HepG2 (cell line): ENCODE measurements around the gene NLRP4.

Experiments used
- CTCF ChIP-seq: sonication (generic); formaldehyde crosslinking; IDR thresholded peaks from 2 replicates; pipeline ENCODE4 v1.5.0; 2020; ENCODE audit warnings: mild to moderate bottlenecking, missing genetic modification reagents, moderate library complexity
- ELF3 ChIP-seq: IDR thresholded peaks from 2 replicates; pipeline ENCODE4 v1.6.1; 2016; ENCODE audit warnings: missing genetic modification reagents, missing compliant biosample characterization
- KIAA2018 ChIP-seq: sonication (generic); formaldehyde crosslinking; IDR thresholded peaks from 2 replicates; pipeline ENCODE4 v1.5.0; 2020; ENCODE audit warnings: mild to moderate bottlenecking, missing genetic modification reagents, borderline replicate concordance
- NFATC3 ChIP-seq: sonication (generic); formaldehyde crosslinking; IDR thresholded peaks from 2 replicates; pipeline ENCODE4 v1.5.1; 2020; ENCODE audit warnings: mild to moderate bottlenecking, missing genetic modification reagents
- NR2F2 ChIP-seq: IDR thresholded peaks from 2 replicates; pipeline ENCODE4 v1.6.1; 2012; ENCODE audit warnings: low read depth, inconsistent platforms, borderline replicate concordance
- ZNF253 ChIP-seq: sonication (generic); formaldehyde crosslinking; IDR thresholded peaks from 2 replicates; pipeline ENCODE4 v1.8.0; 2022; ENCODE audit warnings: mild to moderate bottlenecking, missing genetic modification reagents, borderline replicate concordance
- ZNF652 ChIP-seq: IDR thresholded peaks from 2 replicates; pipeline ENCODE4 v1.6.1; 2016; ENCODE audit warnings: low read depth, borderline replicate concordance
- TF ChIP-seq, protein P1 (sequence below): IDR thresholded peaks from 2 replicates; pipeline ENCODE4 v1.6.1; 2012; ENCODE audit warnings: inconsistent platforms
- TF ChIP-seq, protein P2 (sequence below): sonication (generic); formaldehyde crosslinking; IDR thresholded peaks from 2 replicates; pipeline ENCODE4 v1.4.0; 2020; ENCODE audit warnings: missing genetic modification reagents

DNA sequence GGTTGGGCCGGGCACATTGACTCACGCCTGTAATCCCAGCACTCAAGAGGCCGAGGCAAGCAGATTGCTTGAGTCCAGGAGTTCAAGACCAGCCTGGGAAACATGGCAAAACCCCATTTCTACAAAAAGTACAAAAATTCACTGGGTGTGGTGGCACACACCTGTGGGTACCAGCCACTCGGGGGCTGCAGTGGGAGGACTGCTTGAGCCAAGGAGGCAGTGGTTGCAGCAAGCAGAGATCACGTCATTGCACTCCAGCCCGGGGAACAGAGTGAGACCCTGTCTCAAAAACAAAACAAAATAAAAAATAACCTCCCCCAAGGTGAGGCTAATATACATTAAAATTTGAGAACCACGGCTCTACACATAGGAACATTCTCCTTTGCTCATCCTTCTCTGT, 70.9 kb downstream of the NLRP4 start:
- TF ChIP-seq KIAA2018 (CRISPR knock-in tag) = no peak
- no peak for TF ChIP-seq ZNF253 (CRISPR knock-in tag)
- no peak for TF ChIP-seq CTCF
- no peak for TF ChIP-seq NR2F2
- no peak for TF ChIP-seq ELF3
- TF ChIP-seq ZNF652 (CRISPR knock-in tag) = no peak
- no peak for TF ChIP-seq NFATC3 (CRISPR knock-in tag)
- TF ChIP-seq, protein P1, sequence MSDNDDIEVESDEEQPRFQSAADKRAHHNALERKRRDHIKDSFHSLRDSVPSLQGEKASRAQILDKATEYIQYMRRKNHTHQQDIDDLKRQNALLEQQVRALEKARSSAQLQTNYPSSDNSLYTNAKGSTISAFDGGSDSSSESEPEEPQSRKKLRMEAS = no peak
- TF ChIP-seq, protein P2, sequence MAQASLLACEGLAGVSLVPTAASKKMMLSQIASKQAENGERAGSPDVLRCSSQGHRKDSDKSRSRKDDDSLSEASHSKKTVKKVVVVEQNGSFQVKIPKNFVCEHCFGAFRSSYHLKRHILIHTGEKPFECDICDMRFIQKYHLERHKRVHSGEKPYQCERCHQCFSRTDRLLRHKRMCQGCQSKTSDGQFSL (CRISPR knock-in tag) = no peak
